ENCODE measurements around the gene FGF2.
"Not testable (repeated sequence)": the region's sequence is repeated elsewhere in the genome, so short reads cannot be mapped to it uniquely, and the experiment has no call there.

FGF2 gene

GRCh38 chr4:122824616-122825015 is 2.0 kb upstream of the FGF2 start:
- H3K36me3 Mint-ChIP-seq (ENCODE audit: low read depth) = peaks cover 3% of the 10 kb centered on the region
- H3K27me3 Mint-ChIP-seq (ENCODE audit: low read depth) = peaks cover 64% of the 10 kb centered on the region
- H3K4me3 Mint-ChIP-seq = no peak overlapping the region

GRCh38 chr4:122826079-122826527 is 528 bp upstream of the FGF2 start:
- Mint-ChIP-seq H3K27me3 (ENCODE audit: low read depth) (peaks cover 67% of the 10 kb centered on the region), H3K4me1 (ENCODE audit: low read depth) (peaks cover 20% of the 10 kb centered on the region), H3K36me3 (ENCODE audit: low read depth) (peaks cover 3% of the 10 kb centered on the region), H3K27ac (no peak overlapping the region), H3K9me3 (no peaks in the 10 kb centered on the region), H3K4me3 (peak overlapping the region; percentile 37)

More at GRCh38 chr4:122824616-122825015, 2.0 kb upstream of the FGF2 start:
- H3K27ac Mint-ChIP-seq = no peak overlapping the region
- H3K9me3 Mint-ChIP-seq = no peaks in the 10 kb centered on the region
- peaks cover 20% of the 10 kb centered on the region for H3K4me1 Mint-ChIP-seq (ENCODE audit: low read depth)

DNA sequence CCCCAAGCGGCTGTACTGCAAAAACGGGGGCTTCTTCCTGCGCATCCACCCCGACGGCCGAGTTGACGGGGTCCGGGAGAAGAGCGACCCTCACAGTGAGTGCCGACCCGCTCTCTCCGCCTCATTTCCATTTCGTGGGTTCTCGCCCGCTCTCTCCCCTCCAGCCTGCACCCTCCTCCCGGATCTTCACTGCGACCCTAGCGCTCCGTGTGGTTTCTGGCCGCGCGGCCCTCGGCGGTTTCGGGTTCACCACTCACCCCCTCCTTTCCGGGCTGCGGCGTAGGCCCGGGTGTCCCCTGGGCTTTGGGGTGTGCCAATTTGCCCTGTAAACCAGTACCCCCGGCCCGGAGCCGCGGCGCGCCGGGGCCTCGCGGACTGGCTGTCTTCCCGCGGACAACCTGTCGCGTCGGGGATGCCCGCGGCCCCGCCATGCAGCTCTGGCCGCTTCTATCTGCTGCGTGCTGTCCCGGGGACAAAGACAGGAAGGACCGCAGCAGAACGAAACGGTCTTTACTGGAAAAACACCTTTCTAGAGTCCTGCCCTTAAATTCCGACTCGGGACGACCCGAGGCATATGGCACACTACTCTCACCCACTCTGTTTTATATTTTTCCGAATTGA is 737 bp downstream of the FGF2 start:
- Mint-ChIP-seq H3K9me3 (no peaks in the 10 kb centered on the region), H3K4me3 (peak overlapping the region; percentile 79), H3K36me3 (ENCODE audit: low read depth) (peaks cover 3% of the 10 kb centered on the region), H3K27ac (peak overlapping the region; percentile 72), H3K4me1 (ENCODE audit: low read depth) (peaks cover 20% of the 10 kb centered on the region), H3K27me3 (ENCODE audit: low read depth) (peaks cover 68% of the 10 kb centered on the region)

GRCh38 chr4:122827879-122828601 is 1.4 kb downstream of the FGF2 start:
- Mint-ChIP-seq H3K36me3 (ENCODE audit: low read depth) (peaks cover 3% of the 10 kb centered on the region), H3K4me3 (peak overlapping the region; percentile 79), H3K4me1 (ENCODE audit: low read depth) (peaks cover 20% of the 10 kb centered on the region), H3K27me3 (ENCODE audit: low read depth) (peaks cover 69% of the 10 kb centered on the region), H3K9me3 (no peaks in the 10 kb centered on the region), H3K27ac (peak overlapping the region; percentile 42)

- no peak overlapping the region for H3K4me3 Mint-ChIP-seq
- H3K27ac Mint-ChIP-seq = no peak overlapping the region
- peaks cover 53% of the 10 kb centered on the region for H3K27me3 Mint-ChIP-seq (ENCODE audit: low read depth)
- peaks cover 13% of the 10 kb centered on the region for H3K4me1 Mint-ChIP-seq (ENCODE audit: low read depth)
- H3K9me3 Mint-ChIP-seq = no peaks in the 10 kb centered on the region
- peaks cover 3% of the 10 kb centered on the region for H3K36me3 Mint-ChIP-seq (ENCODE audit: low read depth)
These were observed 3.9 kb downstream of the FGF2 start for GRCh38 chr4:122830426-122831095.

GRCh38 chr4:122831515-122832196 is 5.0 kb downstream of the FGF2 start:
- Mint-ChIP-seq H3K36me3 (ENCODE audit: low read depth) (peaks cover 3% of the 10 kb centered on the region), H3K27me3 (ENCODE audit: low read depth) (peaks cover 45% of the 10 kb centered on the region), H3K4me3 (no peak overlapping the region), H3K9me3 (no peaks in the 10 kb centered on the region), H3K4me1 (ENCODE audit: low read depth) (peaks cover 13% of the 10 kb centered on the region), H3K27ac (no peak overlapping the region)

- H3K27me3 Mint-ChIP-seq (ENCODE audit: low read depth) = peaks cover 50% of the 10 kb centered on the region
- H3K9me3 Mint-ChIP-seq = no peaks in the 10 kb centered on the region
- H3K4me1 Mint-ChIP-seq (ENCODE audit: low read depth) = peaks cover 11% of the 10 kb centered on the region
- no peak overlapping the region for H3K27ac Mint-ChIP-seq
- no peak overlapping the region for H3K4me3 Mint-ChIP-seq
- H3K36me3 Mint-ChIP-seq (ENCODE audit: low read depth) = peaks cover 3% of the 10 kb centered on the region
These were observed 6.1 kb downstream of the FGF2 start for GRCh38 chr4:122832732-122833131.

DNA sequence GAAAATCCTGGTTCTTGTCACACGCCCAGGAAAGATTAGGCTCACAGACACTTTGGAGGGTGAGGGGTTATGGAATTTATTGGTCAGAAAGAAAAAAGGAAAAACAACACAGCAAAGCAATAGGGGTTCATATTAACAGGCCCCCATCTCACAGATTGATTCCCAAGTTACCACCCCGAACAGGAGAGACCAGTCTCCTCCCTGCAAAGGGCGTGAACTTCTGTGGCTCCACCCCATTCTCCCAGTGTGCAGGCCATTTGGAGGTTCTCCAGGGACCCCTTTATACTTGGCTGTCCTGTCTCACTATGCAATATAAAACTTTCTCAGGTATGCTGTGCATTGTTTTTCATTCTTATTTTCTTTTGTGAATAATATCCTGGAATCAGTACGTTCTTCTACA is 7.4 kb downstream of the FGF2 start:
- peaks cover under 1% of the 10 kb centered on the region for H3K36me3 Mint-ChIP-seq (ENCODE audit: low read depth)
- peaks cover 3% of the 10 kb centered on the region for H3K4me1 Mint-ChIP-seq (ENCODE audit: low read depth)
- H3K9me3 Mint-ChIP-seq = no peaks in the 10 kb centered on the region
- no peak overlapping the region for H3K4me3 Mint-ChIP-seq
- H3K27me3 Mint-ChIP-seq (ENCODE audit: low read depth) = peaks cover 42% of the 10 kb centered on the region
- no peak overlapping the region for H3K27ac Mint-ChIP-seq

GRCh38 chr4:122836941-122837340 is 10.3 kb downstream of the FGF2 start:
- Mint-ChIP-seq H3K36me3 (ENCODE audit: low read depth) (no peaks in the 10 kb centered on the region), H3K27ac (no peak overlapping the region)

DNA sequence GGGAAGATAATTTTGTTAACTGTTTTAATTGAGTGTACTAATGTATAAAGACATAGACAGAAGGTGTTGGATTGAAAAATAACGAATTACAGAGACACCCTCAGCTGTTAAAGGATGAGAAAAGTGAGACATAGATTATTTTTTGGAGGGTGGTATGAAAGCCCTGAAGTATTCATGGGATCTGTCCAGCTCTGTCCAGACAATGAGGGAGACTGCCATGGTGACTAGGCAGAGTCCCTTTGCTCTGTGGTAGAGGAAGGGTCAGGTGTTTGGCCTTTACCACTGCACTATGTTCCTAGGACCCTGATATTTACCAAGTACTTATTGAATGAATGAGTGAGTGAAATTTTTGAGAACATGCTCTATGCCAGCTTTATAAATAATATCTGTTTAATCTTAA is 11.4 kb downstream of the FGF2 start:
- Mint-ChIP-seq H3K4me1 (ENCODE audit: low read depth) (no peaks in the 10 kb centered on the region), H3K4me3 (no peak overlapping the region), H3K27me3 (ENCODE audit: low read depth) (peaks cover 18% of the 10 kb centered on the region), H3K9me3 (no peaks in the 10 kb centered on the region), H3K27ac (no peak overlapping the region), H3K36me3 (ENCODE audit: low read depth) (no peaks in the 10 kb centered on the region)

More at GRCh38 chr4:122836941-122837340, 10.3 kb downstream of the FGF2 start:
- Mint-ChIP-seq H3K27me3 (ENCODE audit: low read depth) (peaks cover 24% of the 10 kb centered on the region), H3K9me3 (no peaks in the 10 kb centered on the region), H3K4me3 (no peak overlapping the region), H3K4me1 (ENCODE audit: low read depth) (no peaks in the 10 kb centered on the region)

DNA sequence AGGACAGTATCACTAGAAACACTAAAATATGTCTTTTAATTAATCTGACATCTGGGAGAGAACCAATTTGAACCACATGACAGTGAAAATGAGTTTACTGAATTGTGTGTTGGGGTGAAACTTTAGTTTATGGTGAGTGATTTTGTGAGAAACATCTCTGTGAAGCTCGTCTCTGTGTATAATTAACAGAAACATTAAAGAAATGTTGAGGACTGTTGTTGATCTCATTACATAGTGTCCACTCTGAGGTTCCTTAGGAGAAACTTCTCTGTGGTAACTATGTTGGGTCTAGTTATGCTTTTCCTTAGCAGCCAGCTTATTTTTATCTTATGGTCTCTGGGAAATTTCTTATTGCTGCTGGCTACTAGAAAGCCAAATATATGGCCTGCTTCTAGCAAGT is 15.8 kb downstream of the FGF2 start:
- no peak overlapping the region for H3K27ac Mint-ChIP-seq
- peaks cover 11% of the 10 kb centered on the region for H3K27me3 Mint-ChIP-seq (ENCODE audit: low read depth)
- H3K36me3 Mint-ChIP-seq (ENCODE audit: low read depth) = no peaks in the 10 kb centered on the region
- no peak overlapping the region for H3K4me3 Mint-ChIP-seq
- peaks cover 7% of the 10 kb centered on the region for H3K4me1 Mint-ChIP-seq (ENCODE audit: low read depth)
- H3K9me3 Mint-ChIP-seq = no peaks in the 10 kb centered on the region

DNA sequence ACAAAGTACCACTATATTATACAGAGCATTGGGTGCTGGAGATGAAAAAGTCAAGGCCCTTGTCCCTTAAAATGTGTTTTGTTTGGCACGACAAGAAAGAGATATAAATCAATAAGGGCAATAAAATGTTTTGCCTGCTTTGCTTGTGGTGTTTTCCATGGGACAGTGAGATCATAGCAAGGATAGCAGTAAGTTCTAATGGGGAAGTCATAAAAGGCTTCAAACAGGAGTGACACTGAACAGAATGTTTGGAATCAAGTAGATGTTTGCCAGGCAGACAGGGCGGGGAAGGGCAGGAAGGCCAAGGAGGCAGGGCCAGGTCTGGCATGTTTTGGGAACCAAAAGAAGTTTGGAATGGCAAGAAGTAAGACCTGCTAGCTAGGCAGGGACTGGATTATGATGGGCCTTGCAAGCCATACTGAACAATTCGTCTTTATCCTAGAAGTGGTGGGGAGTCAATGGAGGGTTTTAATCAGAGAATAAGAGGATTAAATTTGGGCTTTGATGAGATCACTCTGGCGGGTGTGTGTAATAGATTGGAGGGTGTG is 16.4 kb downstream of the FGF2 start:
- Mint-ChIP-seq H3K9me3 (no peaks in the 10 kb centered on the region), H3K36me3 (ENCODE audit: low read depth) (no peaks in the 10 kb centered on the region), H3K4me1 (ENCODE audit: low read depth) (peaks cover 7% of the 10 kb centered on the region), H3K4me3 (no peak overlapping the region), H3K27ac (no peak overlapping the region), H3K27me3 (ENCODE audit: low read depth) (peaks cover 4% of the 10 kb centered on the region)

- H3K27ac Mint-ChIP-seq; H3K4me1 Mint-ChIP-seq (ENCODE audit: low read depth); H3K9me3 Mint-ChIP-seq; H3K27me3 Mint-ChIP-seq (ENCODE audit: low read depth); H3K4me3 Mint-ChIP-seq; H3K36me3 Mint-ChIP-seq (ENCODE audit: low read depth): not testable (repeated sequence)
These were observed 17.8 kb downstream of the FGF2 start for GRCh38 chr4:122844391-122844790.

GRCh38 chr4:122845066-122845465 is 18.4 kb downstream of the FGF2 start:
- no peak overlapping the region for H3K4me3 Mint-ChIP-seq
- peaks cover 3% of the 10 kb centered on the region for H3K27me3 Mint-ChIP-seq (ENCODE audit: low read depth)
- H3K4me1 Mint-ChIP-seq (ENCODE audit: low read depth) = peaks cover 7% of the 10 kb centered on the region
- no peaks in the 10 kb centered on the region for H3K9me3 Mint-ChIP-seq
- H3K27ac Mint-ChIP-seq = no peak overlapping the region
- H3K36me3 Mint-ChIP-seq (ENCODE audit: low read depth) = no peaks in the 10 kb centered on the region
